Measurements from ENCODE around the gene CHST8.

Gene CHST8

DNA sequence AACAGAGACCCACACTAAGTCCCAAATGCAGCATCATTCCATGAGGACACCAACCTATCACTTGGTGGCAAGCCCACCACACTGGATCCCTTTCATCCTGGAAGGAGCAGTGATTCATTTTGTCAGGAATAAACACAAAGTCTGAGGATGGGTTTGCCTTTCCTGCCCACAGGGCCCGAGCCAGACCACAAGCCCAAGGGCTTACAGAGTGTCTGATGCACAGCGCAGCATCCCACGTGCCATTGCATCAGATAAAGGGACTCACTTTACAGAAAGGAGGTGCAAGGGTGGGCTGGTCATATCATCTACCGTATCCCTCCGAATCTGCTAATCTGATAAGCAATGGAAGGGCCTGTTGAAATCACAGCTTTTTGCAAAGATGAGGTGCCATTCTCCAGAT lies 162.7 kb downstream of the CHST8 start:
- H3K36me3 ChIP-seq (ENCODE audit: insufficient read depth, low read length): no peaks in the 10 kb centered on the region
- no peaks in the 10 kb centered on the region for H3K27me3 ChIP-seq (ENCODE audit: insufficient read depth, low read length, poor library complexity)
- peaks cover 9% of the 10 kb centered on the region for H4K20me1 ChIP-seq (ENCODE audit: insufficient read depth, low read length)
- no peak overlapping the region for H3K9ac ChIP-seq (ENCODE audit: low read depth, low read length)
- no peak for DNase-seq
- no peak overlapping the region for H3K4me3 ChIP-seq (ENCODE audit: low read depth in 1 of 2, low read length in 2 of 2)
- ATAC-seq (ENCODE audit: insufficient read depth, low read depth): no peak
- H3K27ac ChIP-seq (ENCODE audit: low read length): no peak overlapping the region
- H3K79me2 ChIP-seq (ENCODE audit: insufficient read depth, low read length): no peaks in the 10 kb centered on the region
- H3K4me1 ChIP-seq (ENCODE audit: insufficient read depth, low read length): no peaks in the 10 kb centered on the region
- TF ChIP-seq EZH2 (IDR thresholded peaks at IDR 0.05; ENCODE audit: borderline replicate concordance, low read depth, low read length, severe bottlenecking): no peak
- TF ChIP-seq, protein P1, sequence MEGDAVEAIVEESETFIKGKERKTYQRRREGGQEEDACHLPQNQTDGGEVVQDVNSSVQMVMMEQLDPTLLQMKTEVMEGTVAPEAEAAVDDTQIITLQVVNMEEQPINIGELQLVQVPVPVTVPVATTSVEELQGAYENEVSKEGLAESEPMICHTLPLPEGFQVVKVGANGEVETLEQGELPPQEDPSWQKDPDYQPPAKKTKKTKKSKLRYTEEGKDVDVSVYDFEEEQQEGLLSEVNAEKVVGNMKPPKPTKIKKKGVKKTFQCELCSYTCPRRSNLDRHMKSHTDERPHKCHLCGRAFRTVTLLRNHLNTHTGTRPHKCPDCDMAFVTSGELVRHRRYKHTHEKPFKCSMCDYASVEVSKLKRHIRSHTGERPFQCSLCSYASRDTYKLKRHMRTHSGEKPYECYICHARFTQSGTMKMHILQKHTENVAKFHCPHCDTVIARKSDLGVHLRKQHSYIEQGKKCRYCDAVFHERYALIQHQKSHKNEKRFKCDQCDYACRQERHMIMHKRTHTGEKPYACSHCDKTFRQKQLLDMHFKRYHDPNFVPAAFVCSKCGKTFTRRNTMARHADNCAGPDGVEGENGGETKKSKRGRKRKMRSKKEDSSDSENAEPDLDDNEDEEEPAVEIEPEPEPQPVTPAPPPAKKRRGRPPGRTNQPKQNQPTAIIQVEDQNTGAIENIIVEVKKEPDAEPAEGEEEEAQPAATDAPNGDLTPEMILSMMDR (IDR thresholded peaks at IDR 0.05; ENCODE audit: borderline replicate concordance, extremely low read depth, low read length, poor library complexity, severe bottlenecking): no peak
- H3K9me3 ChIP-seq (ENCODE audit: insufficient read depth, low read length, severe bottlenecking): no peaks in the 10 kb centered on the region
- no peak overlapping the region for H3K4me2 ChIP-seq (ENCODE audit: insufficient read depth, low read length)
- H2AFZ ChIP-seq (ENCODE audit: low read depth, low read length): no peak overlapping the region

DNA sequence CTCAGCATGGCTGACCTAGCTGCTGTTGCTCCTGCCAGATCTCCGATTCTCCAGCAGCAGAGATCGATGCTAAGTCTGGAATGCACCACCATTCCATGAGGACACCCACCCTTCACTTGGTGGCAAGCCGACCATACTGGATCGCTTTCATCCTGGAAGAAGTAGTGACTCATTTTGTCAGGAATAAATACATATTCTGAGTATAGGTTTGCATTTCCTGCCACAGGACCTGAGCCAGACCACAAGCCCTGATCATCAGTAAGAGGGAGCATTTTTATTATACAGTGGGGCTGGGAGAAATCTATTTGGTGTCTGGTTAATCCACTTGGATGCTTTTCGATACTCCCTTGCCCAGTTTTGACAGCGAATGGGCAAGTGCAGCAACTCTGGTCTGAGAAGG lies 164.0 kb downstream of the CHST8 start:
- Histone ChIP-seq H3K4me1 (ENCODE audit: insufficient read depth, low read length) (no peaks in the 10 kb centered on the region), H3K36me3 (ENCODE audit: insufficient read depth, low read length) (no peaks in the 10 kb centered on the region), H3K9ac (ENCODE audit: low read depth, low read length) (no peak overlapping the region), H3K27me3 (ENCODE audit: insufficient read depth, low read length, poor library complexity) (no peaks in the 10 kb centered on the region), H3K27ac (ENCODE audit: low read length) (no peak overlapping the region), H3K4me2 (ENCODE audit: insufficient read depth, low read length) (no peak overlapping the region), H3K9me3 (ENCODE audit: insufficient read depth, low read length, severe bottlenecking) (no peaks in the 10 kb centered on the region), H3K4me3 (ENCODE audit: low read depth in 1 of 2, low read length in 2 of 2) (no peak overlapping the region), H4K20me1 (ENCODE audit: insufficient read depth, low read length) (peaks cover 1% of the 10 kb centered on the region), H2AFZ (ENCODE audit: low read depth, low read length) (no peak overlapping the region), H3K79me2 (ENCODE audit: insufficient read depth, low read length) (no peaks in the 10 kb centered on the region)
- TF ChIP-seq, protein P1 (IDR thresholded peaks at IDR 0.05; ENCODE audit: borderline replicate concordance, extremely low read depth, low read length, poor library complexity, severe bottlenecking): no peak
- no peak for TF ChIP-seq EZH2 (IDR thresholded peaks at IDR 0.05; ENCODE audit: borderline replicate concordance, low read depth, low read length, severe bottlenecking)
- DNase-seq (no peak), ATAC-seq (ENCODE audit: insufficient read depth, low read depth) (no peak)

DNA sequence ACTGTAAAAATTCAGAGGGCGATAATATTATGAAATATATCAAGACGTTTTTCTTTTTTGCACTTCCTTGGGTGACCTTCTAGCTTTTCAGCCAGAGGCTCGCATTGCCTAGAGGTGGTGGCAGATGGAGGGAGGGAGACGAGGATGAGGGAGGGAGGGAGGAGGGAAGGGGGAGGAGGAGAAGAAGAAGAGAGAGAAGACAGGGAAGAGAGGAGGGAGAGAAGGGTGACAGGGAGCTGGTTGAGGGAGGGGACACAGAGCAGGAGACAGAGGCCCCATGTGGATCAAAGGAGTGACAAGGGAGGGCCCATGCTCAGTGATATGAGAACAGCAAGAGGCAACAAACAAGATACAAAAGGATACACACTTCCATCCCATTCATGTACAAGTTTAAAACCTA lies 166.9 kb downstream of the CHST8 start:
- DNase-seq: no peak
- no peaks in the 10 kb centered on the region for H3K27me3 ChIP-seq (ENCODE audit: insufficient read depth, low read length, poor library complexity)

More for the DNA sequence above, 166.9 kb downstream of the CHST8 start:
- H3K36me3 ChIP-seq (ENCODE audit: insufficient read depth, low read length): no peaks in the 10 kb centered on the region
- no peaks in the 10 kb centered on the region for H3K79me2 ChIP-seq (ENCODE audit: insufficient read depth, low read length)
- no peak for ATAC-seq (ENCODE audit: insufficient read depth, low read depth)
- H3K4me2 ChIP-seq (ENCODE audit: insufficient read depth, low read length): no peak overlapping the region
- H3K4me1 ChIP-seq (ENCODE audit: insufficient read depth, low read length): no peaks in the 10 kb centered on the region
- no peak overlapping the region for H3K4me3 ChIP-seq (ENCODE audit: low read depth in 1 of 2, low read length in 2 of 2)
- no peaks in the 10 kb centered on the region for H3K9me3 ChIP-seq (ENCODE audit: insufficient read depth, low read length, severe bottlenecking)
- H2AFZ ChIP-seq (ENCODE audit: low read depth, low read length): no peak overlapping the region
- TF ChIP-seq, protein P1 (IDR thresholded peaks at IDR 0.05; ENCODE audit: borderline replicate concordance, extremely low read depth, low read length, poor library complexity, severe bottlenecking): no peak
- no peak for TF ChIP-seq EZH2 (IDR thresholded peaks at IDR 0.05; ENCODE audit: borderline replicate concordance, low read depth, low read length, severe bottlenecking)
- H4K20me1 ChIP-seq (ENCODE audit: insufficient read depth, low read length): no peaks in the 10 kb centered on the region
- H3K27ac ChIP-seq (ENCODE audit: low read length): no peak overlapping the region
- no peak overlapping the region for H3K9ac ChIP-seq (ENCODE audit: low read depth, low read length)
